Endothelial cell of umbilical vein (primary cell): ENCODE measurements around the gene IQGAP2. TPM values are rescaled to one million over a fixed set of nuclear protein-coding genes. Genes with fewer than 3 reads are reported as not detected.
"Not testable (repeated sequence)": the region's sequence is repeated elsewhere in the genome, so short reads cannot be mapped to it uniquely, and the experiment has no call there.

Experiments used
- BruUV-seq: library from RNA; stranded (reverse); fragments of 400-500 nt; replicated peaks from 2 replicates; lab custom pipeline; 2021; lab: Mats Ljungman, UMichigan
- CTCF ChIA-PET: fragments of 300-600, 350-600 bp; sonication (Branson Sonifier 250); formaldehyde crosslinking; loops from one replicate; lab custom pipeline; 2021; ENCODE audit warnings: antibody characterized with exemption, inconsistent platforms; lab: Charles Lee
- POLR2A ChIA-PET: fragments of 300-600, 350-600 bp; sonication (Branson Sonifier 250); formaldehyde crosslinking; loops from one replicate; lab custom pipeline; 2021; ENCODE audit warnings: antibody characterized with exemption, inconsistent platforms; lab: Charles Lee
- DNase-seq: peaks from one replicate; pipeline ENCODE4 v3.0.0-alpha.2; 2011; ENCODE audit warnings: low read depth, low spot score
- FAIRE-seq: peaks from 2 replicates; lab custom pipeline; 2011; peaks lifted over from hg19 to GRCh38; lab: Jason Lieb, UNC
- H2AFZ ChIP-seq: 2 replicates; pipeline ENCODE4 v1.6.0; 2012; ENCODE audit warnings: low read depth, low read length, control low read depth, inconsistent platforms
- H3K27ac ChIP-seq: 2 replicates; pipeline ENCODE4 v1.5.1; 2011; ENCODE audit warnings: low read depth, mild to moderate bottlenecking, control low read depth, low read length, moderate library complexity; ENCODE audit not compliant: insufficient read depth
- H3K27me3 ChIP-seq, 2 experiments: 2 replicates each; pipeline versions ENCODE4 v1.6.0 to v1.6.1; 2011; ENCODE audit warnings: low read length in 2 of 2, mixed read lengths in 1 of 2; ENCODE audit not compliant: control insufficient read depth in 2 of 2, insufficient read depth in 2 of 2
- H3K36me3 ChIP-seq, 2 experiments: 2 replicates in 1 of 2; 3 replicates in 1 of 2; pipeline ENCODE4 v1.5.1; 2011; ENCODE audit warnings: low read length in 2 of 2, mild to moderate bottlenecking in 1 of 2, moderate library complexity in 1 of 2; ENCODE audit not compliant: control insufficient read depth in 2 of 2, insufficient read depth in 2 of 2; ENCODE audit errors: extremely low read depth in 1 of 2
- H3K4me1 ChIP-seq: 3 replicates; pipeline ENCODE4 v1.5.1; 2011; ENCODE audit warnings: mild to moderate bottlenecking, low read length; ENCODE audit not compliant: control insufficient read depth, insufficient read depth; ENCODE audit errors: extremely low read depth
- H3K4me2 ChIP-seq: 2 replicates; pipeline ENCODE4 v1.6.1; 2011; ENCODE audit warnings: low read length, control low read depth, mixed read lengths; ENCODE audit not compliant: insufficient read depth
- H3K4me3 ChIP-seq, 3 experiments: fragments of 200-600 bp in 1 of 3; sonication (generic), shearing (Covaris generic) in 1 of 3; replicated peaks in 1 of 3; 2 replicates each; pipeline ENCODE4 v1.5.1; 2011 to 2016; ENCODE audit warnings: control low read depth in 3 of 3, low read length in 3 of 3, mild to moderate bottlenecking in 2 of 3, inconsistent platforms in 1 of 3, low read depth in 1 of 3, moderate library complexity in 1 of 3; ENCODE audit not compliant: insufficient read depth in 1 of 3
- H3K79me2 ChIP-seq: 2 replicates; pipeline ENCODE4 v1.6.0; 2012; ENCODE audit warnings: low read length, inconsistent platforms; ENCODE audit not compliant: control insufficient read depth, insufficient read depth
- H3K9ac ChIP-seq: replicated peaks from 2 replicates; pipeline ENCODE3; 2011; ENCODE audit warnings: low read length, control low read depth; ENCODE audit not compliant: insufficient read depth; ENCODE audit errors: extremely low read depth
- H3K9me1 ChIP-seq: replicated peaks from 3 replicates; pipeline ENCODE4 v1.6.0; 2011; ENCODE audit warnings: mild to moderate bottlenecking, low read length; ENCODE audit not compliant: control insufficient read depth, insufficient read depth; ENCODE audit errors: extremely low read depth
- H3K9me3 ChIP-seq: replicated peaks from 2 replicates; pipeline ENCODE4 v1.5.1; 2012; ENCODE audit warnings: low read length, inconsistent platforms; ENCODE audit not compliant: control insufficient read depth, insufficient read depth
- H4K20me1 ChIP-seq: replicated peaks from 2 replicates; pipeline ENCODE3; 2011; ENCODE audit warnings: mild to moderate bottlenecking, low read length; ENCODE audit not compliant: control insufficient read depth, insufficient read depth; ENCODE audit errors: extremely low read depth
- EZH2 ChIP-seq: IDR thresholded peaks from 2 replicates; pipeline ENCODE4 v1.6.1; 2012; ENCODE audit warnings: borderline replicate concordance, low read depth, mild to moderate bottlenecking, moderate library complexity, low read length, inconsistent platforms; ENCODE audit not compliant: severe bottlenecking
- FOS ChIP-seq: IDR thresholded peaks from 2 replicates; pipeline ENCODE4 v1.6.1; 2011; ENCODE audit warnings: mild to moderate bottlenecking, low read length, moderate library complexity, borderline replicate concordance; ENCODE audit not compliant: insufficient read depth
- GATA2 ChIP-seq: IDR thresholded peaks from 2 replicates; pipeline ENCODE4 v1.7.0; 2011; ENCODE audit warnings: low read depth, mild to moderate bottlenecking, moderate library complexity, mixed read lengths, low read length; ENCODE audit not compliant: insufficient read length, insufficient read depth
- JUN ChIP-seq: IDR thresholded peaks from 2 replicates; pipeline ENCODE4 v1.6.1; 2011; ENCODE audit warnings: borderline replicate concordance, low read depth; ENCODE audit not compliant: insufficient read length, insufficient read depth
- MYC ChIP-seq: IDR thresholded peaks from one replicate; pipeline ENCODE4 v1.6.1; 2011; ENCODE audit warnings: mild to moderate bottlenecking, low read depth, low read length
- POLR2A ChIP-seq: IDR thresholded peaks from 2 replicates; pipeline ENCODE4 v1.6.1; 2012; ENCODE audit warnings: low read depth, mild to moderate bottlenecking, control low read depth, low read length
- POLR2AphosphoS5 ChIP-seq: IDR thresholded peaks from 2 replicates; pipeline ENCODE4 v1.6.1; 2012; ENCODE audit warnings: low read depth, mild to moderate bottlenecking, control low read depth, low read length, moderate library complexity; ENCODE audit not compliant: insufficient read depth
- dilution Hi-C: fragments of 300-500 bp; cut with MboI; formaldehyde crosslinking; loops from one replicate; pipeline ENCODE4 v1.15.0; 2019; ENCODE audit warnings: low sequenced_read_pairs; ENCODE audit not compliant: extremely low pct_ligation_motif_present
- intact Hi-C: fragments of 100-400 bp; cut with micrococcal nuclease; formaldehyde crosslinking; loops from one replicate; pipeline ENCODE4 v1.10.0; 2022
- polyA plus RNA-seq, 4 experiments: library from polyadenylated mRNA; depleted of rRNA in 3 of 4; stranded (reverse) in 3 of 4; unstranded in 1 of 4; fragments of >200 nt; gene quantifications; 2 replicates each; pipeline versions ENCODE4 v1.2.1 to v1.2.3, GENCODE V29; 2011 to 2012; ENCODE audit warnings: missing spikeins in 1 of 4
- total RNA-seq: library from RNA; stranded (reverse); gene quantifications from 2 replicates; pipeline ENCODE4 v1.2.3, GENCODE V29; 2021
- TF ChIP-seq, protein P1 (sequence below): IDR thresholded peaks from 2 replicates; pipeline ENCODE4 v1.6.1; 2011; ENCODE audit not compliant: insufficient read depth, insufficient read length
- TF ChIP-seq, protein P2 (sequence below), 2 donors: IDR thresholded peaks; 1 replicate in 1 of 2; 2 replicates in 1 of 2; pipeline ENCODE4 v1.5.1; 2011; ENCODE audit warnings: low read length in 2 of 2, mild to moderate bottlenecking in 2 of 2, moderate library complexity in 2 of 2, control low read depth in 1 of 2, inconsistent platforms in 1 of 2, low read depth in 1 of 2; ENCODE audit not compliant: insufficient read depth in 1 of 2; ENCODE audit errors: extremely low read depth in 1 of 2

Gene IQGAP2
- total and polyA plus RNA-seq, 2 donors (not counting 3 experiments of a cell fraction or from before 2014, with no cell fraction given): 4.5 to 4.7 TPM

DNA sequence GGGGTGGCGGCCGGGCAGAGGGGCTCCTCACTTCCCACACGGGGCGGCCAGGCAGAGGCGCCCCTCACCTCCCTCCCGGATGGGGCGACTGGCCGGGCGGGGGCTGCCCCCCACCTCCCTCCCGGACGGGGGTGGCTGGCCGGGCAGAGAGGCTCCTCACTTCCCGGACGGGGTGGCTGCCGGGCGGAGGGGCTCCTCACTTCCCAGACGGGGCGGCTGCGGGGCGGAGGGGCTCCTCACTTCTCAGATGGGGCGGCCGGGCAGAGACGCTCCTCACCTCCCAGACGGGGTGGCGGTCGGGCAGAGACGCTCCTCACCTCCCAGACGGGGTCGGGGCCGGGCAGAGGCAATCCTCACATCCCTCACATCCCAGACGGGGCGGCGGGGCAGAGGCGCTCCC, 147.8 kb downstream of the IQGAP2 start:
- H3K79me2 ChIP-seq, CTCF ChIA-PET, intact Hi-C loops, H3K9me3 ChIP-seq, DNase-seq, H3K9me1 ChIP-seq, H2AFZ ChIP-seq, H3K27ac ChIP-seq, H3K4me2 ChIP-seq, dilution Hi-C loops, H3K27me3 ChIP-seq, H3K9ac ChIP-seq, H3K36me3 ChIP-seq, H3K4me3 ChIP-seq, POLR2A ChIA-PET, FAIRE-seq, H4K20me1 ChIP-seq, H3K4me1 ChIP-seq, BruUV-seq: not testable (repeated sequence)

DNA sequence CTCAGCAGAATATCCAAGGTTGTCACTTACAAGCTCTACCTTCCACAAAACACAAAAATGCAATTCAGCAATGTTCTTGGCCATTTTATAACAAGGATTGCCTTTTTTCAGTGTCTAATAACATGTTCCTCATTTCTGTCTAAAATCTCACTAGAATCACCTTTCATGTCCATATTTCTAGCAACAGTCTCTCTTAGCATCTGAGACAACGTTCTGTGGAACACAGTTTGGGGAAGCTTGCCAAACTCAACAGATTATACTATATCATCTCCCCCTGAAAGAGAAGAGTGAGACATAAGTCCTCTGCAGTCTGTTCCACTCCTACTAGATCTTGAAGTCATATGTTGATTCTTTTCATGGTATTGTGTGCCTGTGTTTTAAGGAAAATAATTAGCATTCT, 149.5 kb downstream of the IQGAP2 start:
- Histone ChIP-seq H3K27ac (no peak overlapping the region), H3K4me3 (no peak overlapping the region), H3K9ac (no peak overlapping the region), H3K36me3 (no peaks in the 10 kb centered on the region), H4K20me1 (no peaks in the 10 kb centered on the region), H3K9me3 (no peaks in the 10 kb centered on the region), H3K4me2 (no peak overlapping the region), H3K9me1 (no peaks in the 10 kb centered on the region), H3K27me3 (peaks cover 4 to 6% of the 10 kb centered on the region in 2 experiments), H3K79me2 (no peaks in the 10 kb centered on the region), H2AFZ (no peak overlapping the region), H3K4me1 (no peaks in the 10 kb centered on the region)
- ChIA-PET CTCF (no interaction called here), POLR2A (no interaction called here)
- no TSS peak for BruUV-seq
- no peak for FAIRE-seq
- TF ChIP-seq POLR2AphosphoS5 (no peak), JUN (no peak), MYC (no peak), EZH2 (no peak), POLR2A (no peak), GATA2 (no peak), FOS (no peak)
- TF ChIP-seq, protein P1, sequence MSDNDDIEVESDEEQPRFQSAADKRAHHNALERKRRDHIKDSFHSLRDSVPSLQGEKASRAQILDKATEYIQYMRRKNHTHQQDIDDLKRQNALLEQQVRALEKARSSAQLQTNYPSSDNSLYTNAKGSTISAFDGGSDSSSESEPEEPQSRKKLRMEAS: no peak
- TF ChIP-seq, protein P2, sequence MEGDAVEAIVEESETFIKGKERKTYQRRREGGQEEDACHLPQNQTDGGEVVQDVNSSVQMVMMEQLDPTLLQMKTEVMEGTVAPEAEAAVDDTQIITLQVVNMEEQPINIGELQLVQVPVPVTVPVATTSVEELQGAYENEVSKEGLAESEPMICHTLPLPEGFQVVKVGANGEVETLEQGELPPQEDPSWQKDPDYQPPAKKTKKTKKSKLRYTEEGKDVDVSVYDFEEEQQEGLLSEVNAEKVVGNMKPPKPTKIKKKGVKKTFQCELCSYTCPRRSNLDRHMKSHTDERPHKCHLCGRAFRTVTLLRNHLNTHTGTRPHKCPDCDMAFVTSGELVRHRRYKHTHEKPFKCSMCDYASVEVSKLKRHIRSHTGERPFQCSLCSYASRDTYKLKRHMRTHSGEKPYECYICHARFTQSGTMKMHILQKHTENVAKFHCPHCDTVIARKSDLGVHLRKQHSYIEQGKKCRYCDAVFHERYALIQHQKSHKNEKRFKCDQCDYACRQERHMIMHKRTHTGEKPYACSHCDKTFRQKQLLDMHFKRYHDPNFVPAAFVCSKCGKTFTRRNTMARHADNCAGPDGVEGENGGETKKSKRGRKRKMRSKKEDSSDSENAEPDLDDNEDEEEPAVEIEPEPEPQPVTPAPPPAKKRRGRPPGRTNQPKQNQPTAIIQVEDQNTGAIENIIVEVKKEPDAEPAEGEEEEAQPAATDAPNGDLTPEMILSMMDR (IDR thresholded peaks at IDR 0.05; ENCODE audit: extremely low read depth in 1 of 2, insufficient read depth in 1 of 2, low read depth in 1 of 2, low read length in 2 of 2): no peak
- dilution Hi-C loops: no loop called here
- no peak for DNase-seq
- intact Hi-C loops: no loop called here
